ENCODE results near the gene ELMO2.

DNA sequence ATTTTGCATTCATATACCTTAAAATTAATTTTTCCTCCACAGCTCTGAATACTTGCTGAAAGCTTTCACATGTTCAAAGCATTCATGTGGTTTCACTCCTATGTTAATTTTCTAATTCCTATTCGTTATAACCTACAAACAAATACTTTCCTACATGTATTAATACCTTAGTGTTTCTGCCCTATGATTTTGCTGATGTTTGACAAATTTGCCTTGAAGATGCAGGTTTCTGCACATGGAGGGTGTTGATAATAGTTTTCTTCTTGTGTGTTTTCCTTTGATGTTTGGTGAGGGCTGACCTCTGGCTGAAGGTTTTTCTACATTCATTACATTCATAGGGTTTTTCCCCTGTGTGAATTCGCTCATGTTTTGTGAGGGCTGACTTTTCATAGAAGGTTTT, 49.3 kb upstream of the ELMO2 start:
- TF ChIP-seq, protein P1, sequence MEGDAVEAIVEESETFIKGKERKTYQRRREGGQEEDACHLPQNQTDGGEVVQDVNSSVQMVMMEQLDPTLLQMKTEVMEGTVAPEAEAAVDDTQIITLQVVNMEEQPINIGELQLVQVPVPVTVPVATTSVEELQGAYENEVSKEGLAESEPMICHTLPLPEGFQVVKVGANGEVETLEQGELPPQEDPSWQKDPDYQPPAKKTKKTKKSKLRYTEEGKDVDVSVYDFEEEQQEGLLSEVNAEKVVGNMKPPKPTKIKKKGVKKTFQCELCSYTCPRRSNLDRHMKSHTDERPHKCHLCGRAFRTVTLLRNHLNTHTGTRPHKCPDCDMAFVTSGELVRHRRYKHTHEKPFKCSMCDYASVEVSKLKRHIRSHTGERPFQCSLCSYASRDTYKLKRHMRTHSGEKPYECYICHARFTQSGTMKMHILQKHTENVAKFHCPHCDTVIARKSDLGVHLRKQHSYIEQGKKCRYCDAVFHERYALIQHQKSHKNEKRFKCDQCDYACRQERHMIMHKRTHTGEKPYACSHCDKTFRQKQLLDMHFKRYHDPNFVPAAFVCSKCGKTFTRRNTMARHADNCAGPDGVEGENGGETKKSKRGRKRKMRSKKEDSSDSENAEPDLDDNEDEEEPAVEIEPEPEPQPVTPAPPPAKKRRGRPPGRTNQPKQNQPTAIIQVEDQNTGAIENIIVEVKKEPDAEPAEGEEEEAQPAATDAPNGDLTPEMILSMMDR (IDR thresholded peaks at IDR 0.05): no peak
- no peak for TF ChIP-seq ZNF232 (CRISPR knock-in tag; IDR thresholded peaks at IDR 0.05)
- TF ChIP-seq MYBL2 (CRISPR knock-in tag; IDR thresholded peaks at IDR 0.05): no peak
- TF ChIP-seq, protein P2, sequence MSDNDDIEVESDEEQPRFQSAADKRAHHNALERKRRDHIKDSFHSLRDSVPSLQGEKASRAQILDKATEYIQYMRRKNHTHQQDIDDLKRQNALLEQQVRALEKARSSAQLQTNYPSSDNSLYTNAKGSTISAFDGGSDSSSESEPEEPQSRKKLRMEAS (CRISPR knock-in tag; IDR thresholded peaks at IDR 0.05): no peak
- no peak for TF ChIP-seq JUN (CRISPR knock-in tag; IDR thresholded peaks at IDR 0.05)
- no peak for TF ChIP-seq ZBTB21 (CRISPR knock-in tag; IDR thresholded peaks at IDR 0.05; ENCODE audit: borderline replicate concordance)
- TF ChIP-seq, protein P3, sequence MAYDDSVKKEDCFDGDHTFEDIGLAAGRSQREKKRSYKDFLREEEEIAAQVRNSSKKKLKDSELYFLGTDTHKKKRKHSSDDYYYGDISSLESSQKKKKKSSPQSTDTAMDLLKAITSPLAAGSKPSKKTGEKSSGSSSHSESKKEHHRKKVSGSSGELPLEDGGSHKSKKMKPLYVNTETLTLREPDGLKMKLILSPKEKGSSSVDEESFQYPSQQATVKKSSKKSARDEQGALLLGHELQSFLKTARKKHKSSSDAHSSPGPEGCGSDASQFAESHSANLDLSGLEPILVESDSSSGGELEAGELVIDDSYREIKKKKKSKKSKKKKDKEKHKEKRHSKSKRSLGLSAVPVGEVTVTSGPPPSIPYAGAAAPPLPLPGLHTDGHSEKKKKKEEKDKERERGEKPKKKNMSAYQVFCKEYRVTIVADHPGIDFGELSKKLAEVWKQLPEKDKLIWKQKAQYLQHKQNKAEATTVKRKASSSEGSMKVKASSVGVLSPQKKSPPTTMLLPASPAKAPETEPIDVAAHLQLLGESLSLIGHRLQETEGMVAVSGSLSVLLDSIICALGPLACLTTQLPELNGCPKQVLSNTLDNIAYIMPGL (CRISPR knock-in tag; IDR thresholded peaks at IDR 0.05): no peak
- TF ChIP-seq TCF7 (CRISPR knock-in tag; IDR thresholded peaks at IDR 0.05; ENCODE audit: low read depth): no peak
- TF ChIP-seq, protein P4, sequence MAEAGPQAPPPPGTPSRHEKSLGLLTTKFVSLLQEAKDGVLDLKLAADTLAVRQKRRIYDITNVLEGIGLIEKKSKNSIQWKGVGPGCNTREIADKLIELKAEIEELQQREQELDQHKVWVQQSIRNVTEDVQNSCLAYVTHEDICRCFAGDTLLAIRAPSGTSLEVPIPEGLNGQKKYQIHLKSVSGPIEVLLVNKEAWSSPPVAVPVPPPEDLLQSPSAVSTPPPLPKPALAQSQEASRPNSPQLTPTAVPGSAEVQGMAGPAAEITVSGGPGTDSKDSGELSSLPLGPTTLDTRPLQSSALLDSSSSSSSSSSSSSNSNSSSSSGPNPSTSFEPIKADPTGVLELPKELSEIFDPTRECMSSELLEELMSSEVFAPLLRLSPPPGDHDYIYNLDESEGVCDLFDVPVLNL (CRISPR knock-in tag; IDR thresholded peaks at IDR 0.05; ENCODE audit: borderline replicate concordance, low read depth): no peak
- TF ChIP-seq, protein P5, sequence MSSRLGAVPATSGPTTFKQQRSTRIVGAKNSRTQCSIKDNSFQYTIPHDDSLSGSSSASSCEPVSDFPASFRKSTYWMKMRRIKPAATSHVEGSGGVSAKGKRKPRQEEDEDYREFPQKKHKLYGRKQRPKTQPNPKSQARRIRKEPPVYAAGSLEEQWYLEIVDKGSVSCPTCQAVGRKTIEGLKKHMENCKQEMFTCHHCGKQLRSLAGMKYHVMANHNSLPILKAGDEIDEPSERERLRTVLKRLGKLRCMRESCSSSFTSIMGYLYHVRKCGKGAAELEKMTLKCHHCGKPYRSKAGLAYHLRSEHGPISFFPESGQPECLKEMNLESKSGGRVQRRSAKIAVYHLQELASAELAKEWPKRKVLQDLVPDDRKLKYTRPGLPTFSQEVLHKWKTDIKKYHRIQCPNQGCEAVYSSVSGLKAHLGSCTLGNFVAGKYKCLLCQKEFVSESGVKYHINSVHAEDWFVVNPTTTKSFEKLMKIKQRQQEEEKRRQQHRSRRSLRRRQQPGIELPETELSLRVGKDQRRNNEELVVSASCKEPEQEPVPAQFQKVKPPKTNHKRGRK (CRISPR knock-in tag; IDR thresholded peaks at IDR 0.05; ENCODE audit: borderline replicate concordance): no peak
- TF ChIP-seq, protein P6, sequence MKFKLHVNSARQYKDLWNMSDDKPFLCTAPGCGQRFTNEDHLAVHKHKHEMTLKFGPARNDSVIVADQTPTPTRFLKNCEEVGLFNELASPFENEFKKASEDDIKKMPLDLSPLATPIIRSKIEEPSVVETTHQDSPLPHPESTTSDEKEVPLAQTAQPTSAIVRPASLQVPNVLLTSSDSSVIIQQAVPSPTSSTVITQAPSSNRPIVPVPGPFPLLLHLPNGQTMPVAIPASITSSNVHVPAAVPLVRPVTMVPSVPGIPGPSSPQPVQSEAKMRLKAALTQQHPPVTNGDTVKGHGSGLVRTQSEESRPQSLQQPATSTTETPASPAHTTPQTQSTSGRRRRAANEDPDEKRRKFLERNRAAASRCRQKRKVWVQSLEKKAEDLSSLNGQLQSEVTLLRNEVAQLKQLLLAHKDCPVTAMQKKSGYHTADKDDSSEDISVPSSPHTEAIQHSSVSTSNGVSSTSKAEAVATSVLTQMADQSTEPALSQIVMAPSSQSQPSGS (CRISPR knock-in tag; IDR thresholded peaks at IDR 0.05; ENCODE audit: borderline replicate concordance, low read depth): no peak
- TF ChIP-seq HMGA2 (CRISPR knock-in tag; IDR thresholded peaks at IDR 0.05): no peak
- TF ChIP-seq, protein P7, sequence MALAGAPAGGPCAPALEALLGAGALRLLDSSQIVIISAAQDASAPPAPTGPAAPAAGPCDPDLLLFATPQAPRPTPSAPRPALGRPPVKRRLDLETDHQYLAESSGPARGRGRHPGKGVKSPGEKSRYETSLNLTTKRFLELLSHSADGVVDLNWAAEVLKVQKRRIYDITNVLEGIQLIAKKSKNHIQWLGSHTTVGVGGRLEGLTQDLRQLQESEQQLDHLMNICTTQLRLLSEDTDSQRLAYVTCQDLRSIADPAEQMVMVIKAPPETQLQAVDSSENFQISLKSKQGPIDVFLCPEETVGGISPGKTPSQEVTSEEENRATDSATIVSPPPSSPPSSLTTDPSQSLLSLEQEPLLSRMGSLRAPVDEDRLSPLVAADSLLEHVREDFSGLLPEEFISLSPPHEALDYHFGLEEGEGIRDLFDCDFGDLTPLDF (CRISPR knock-in tag; IDR thresholded peaks at IDR 0.05): no peak
